ENCODE results near the gene FPR2.

Gene FPR2

GRCh38 chr19:51781999-51782398 lies 21.0 kb downstream of the FPR2 start:
- H2AK5ac ChIP-seq (ENCODE audit: low read length): no peak overlapping the region
- H3K9ac ChIP-seq (ENCODE audit: low read length): no peak overlapping the region
- peaks cover 2% of the 10 kb centered on the region for H3K9me3 ChIP-seq (ENCODE audit: insufficient read depth, low read depth, low read length)
- no peak overlapping the region for H3K18ac ChIP-seq (ENCODE audit: low read length)
- no peaks in the 10 kb centered on the region for H3K36me3 ChIP-seq (ENCODE audit: control insufficient read depth in 1 of 2, insufficient read depth in 2 of 2, low read length in 2 of 2)
- H2BK12ac ChIP-seq (ENCODE audit: low read length): no peak overlapping the region
- no peak overlapping the region for H4K12ac ChIP-seq (ENCODE audit: low read depth, low read length)
- peaks cover 4% of the 10 kb centered on the region in 2 experiments for H3K4me1 ChIP-seq (ENCODE audit: control insufficient read depth in 1 of 2, insufficient read depth in 2 of 2, low read length in 2 of 2)
- H3K4me3 ChIP-seq (ENCODE audit: low read depth, low read length): no peak overlapping the region
- no peak overlapping the region for H2BK5ac ChIP-seq (ENCODE audit: low read depth, low read length, poor library complexity)
- no peak for DNase-seq
- H2AFZ ChIP-seq (ENCODE audit: insufficient read depth, low read length, poor library complexity): no peak overlapping the region
- H3K79me1 ChIP-seq (ENCODE audit: low read length): peaks cover 5% of the 10 kb centered on the region
- no peaks in the 10 kb centered on the region for H3K79me2 ChIP-seq (ENCODE audit: control insufficient read depth, insufficient read depth, low read length, poor library complexity)
- no peak overlapping the region for H3K23ac ChIP-seq (ENCODE audit: low read length)
- H3K27me3 ChIP-seq (ENCODE audit: insufficient read depth, low read length): no peaks in the 10 kb centered on the region
- no peak overlapping the region for H4K91ac ChIP-seq (ENCODE audit: low read depth, low read length)
- no peak overlapping the region for H4K8ac ChIP-seq (ENCODE audit: low read depth, low read length)
- H3K27ac ChIP-seq (ENCODE audit: low read depth, low read length): no peak overlapping the region
- H3K14ac ChIP-seq (ENCODE audit: low read length): no peak overlapping the region
- H3K4ac ChIP-seq (ENCODE audit: low read depth, low read length): no peak overlapping the region
- 86% methylated on average over 1 of the region's 3 CpGs for WGBS (ENCODE audit: extremely low coverage, insufficient coverage, insufficient read length)
- no peak overlapping the region for H3K4me2 ChIP-seq (ENCODE audit: low read length)
- no peak overlapping the region for H2BK120ac ChIP-seq (ENCODE audit: insufficient read depth, low read length, poor library complexity)

- Histone ChIP-seq H3K27me3 (ENCODE audit: insufficient read depth, low read length) (no peaks in the 10 kb centered on the region), H3K4ac (ENCODE audit: low read depth, low read length) (no peak overlapping the region), H3K9ac (ENCODE audit: low read length) (no peak overlapping the region), H4K8ac (ENCODE audit: low read depth, low read length) (no peak overlapping the region), H2BK5ac (ENCODE audit: low read depth, low read length, poor library complexity) (no peak overlapping the region), H3K23ac (ENCODE audit: low read length) (no peak overlapping the region), H3K14ac (ENCODE audit: low read length) (no peak overlapping the region), H2AK5ac (ENCODE audit: low read length) (no peak overlapping the region), H3K4me2 (ENCODE audit: low read length) (no peak overlapping the region), H3K9me3 (ENCODE audit: insufficient read depth, low read depth, low read length) (no peaks in the 10 kb centered on the region), H3K18ac (ENCODE audit: low read length) (no peak overlapping the region), H4K12ac (ENCODE audit: low read depth, low read length) (no peak overlapping the region), H3K4me3 (ENCODE audit: low read depth, low read length) (no peak overlapping the region), H3K27ac (ENCODE audit: low read depth, low read length) (no peak overlapping the region), H2AFZ (ENCODE audit: insufficient read depth, low read length, poor library complexity) (no peak overlapping the region), H3K79me2 (ENCODE audit: control insufficient read depth, insufficient read depth, low read length, poor library complexity) (no peaks in the 10 kb centered on the region), H2BK12ac (ENCODE audit: low read length) (no peak overlapping the region), H3K36me3 (ENCODE audit: control insufficient read depth in 1 of 2, insufficient read depth in 2 of 2, low read length in 2 of 2) (no peaks in the 10 kb centered on the region), H3K4me1 (ENCODE audit: control insufficient read depth in 1 of 2, insufficient read depth in 2 of 2, low read length in 2 of 2) (peaks cover 6 to 7% of the 10 kb centered on the region in 2 experiments), H4K91ac (ENCODE audit: low read depth, low read length) (no peak overlapping the region), H2BK120ac (ENCODE audit: insufficient read depth, low read length, poor library complexity) (no peak overlapping the region), H3K79me1 (ENCODE audit: low read length) (peaks cover 10% of the 10 kb centered on the region)
- DNase-seq: peak; percentile 81 to 97
- WGBS (ENCODE audit: extremely low coverage, insufficient coverage, insufficient read length): no CpG with 5 or more reads among the region's 3 CpGs
Observed at GRCh38 chr19:51783372-51783771, 22.4 kb downstream of the FPR2 start.

- no peak overlapping the region for H3K23ac ChIP-seq (ENCODE audit: low read length)
- peak in 1 of 2 donors; percentile 17 for DNase-seq
- H2AFZ ChIP-seq (ENCODE audit: insufficient read depth, low read length, poor library complexity): no peak overlapping the region
- no peak overlapping the region for H3K4me2 ChIP-seq (ENCODE audit: low read length)
- peaks cover 6 to 9% of the 10 kb centered on the region in 2 experiments for H3K4me1 ChIP-seq (ENCODE audit: control insufficient read depth in 1 of 2, insufficient read depth in 2 of 2, low read length in 2 of 2)
- no CpG with 5 or more reads among the region's 6 CpGs for WGBS (ENCODE audit: extremely low coverage, insufficient coverage, insufficient read length)
- H3K79me2 ChIP-seq (ENCODE audit: control insufficient read depth, insufficient read depth, low read length, poor library complexity): no peaks in the 10 kb centered on the region
- H3K27ac ChIP-seq (ENCODE audit: low read depth, low read length): peak overlapping the region; percentile 45
- H3K79me1 ChIP-seq (ENCODE audit: low read length): peaks cover 11% of the 10 kb centered on the region
- no peak overlapping the region for H3K14ac ChIP-seq (ENCODE audit: low read length)
- no peak overlapping the region for H3K4ac ChIP-seq (ENCODE audit: low read depth, low read length)
- no peak overlapping the region for H4K12ac ChIP-seq (ENCODE audit: low read depth, low read length)
- no peak overlapping the region for H4K91ac ChIP-seq (ENCODE audit: low read depth, low read length)
- H3K27me3 ChIP-seq (ENCODE audit: insufficient read depth, low read length): no peaks in the 10 kb centered on the region
- H2BK12ac ChIP-seq (ENCODE audit: low read length): no peak overlapping the region
- no peaks in the 10 kb centered on the region for H3K36me3 ChIP-seq (ENCODE audit: control insufficient read depth in 1 of 2, insufficient read depth in 2 of 2, low read length in 2 of 2)
- no peaks in the 10 kb centered on the region for H3K9me3 ChIP-seq (ENCODE audit: insufficient read depth, low read depth, low read length)
- H3K4me3 ChIP-seq (ENCODE audit: low read depth, low read length): no peak overlapping the region
- H2AK5ac ChIP-seq (ENCODE audit: low read length): no peak overlapping the region
- H2BK120ac ChIP-seq (ENCODE audit: insufficient read depth, low read length, poor library complexity): no peak overlapping the region
- no peak overlapping the region for H2BK5ac ChIP-seq (ENCODE audit: low read depth, low read length, poor library complexity)
- H3K9ac ChIP-seq (ENCODE audit: low read length): no peak overlapping the region
- H3K18ac ChIP-seq (ENCODE audit: low read length): no peak overlapping the region
- no peak overlapping the region for H4K8ac ChIP-seq (ENCODE audit: low read depth, low read length)
Observed at GRCh38 chr19:51784109-51784785, 23.3 kb downstream of the FPR2 start.

GRCh38 chr19:51784922-51785690 lies 24.1 kb downstream of the FPR2 start:
- WGBS (ENCODE audit: extremely low coverage, insufficient coverage, insufficient read length): no CpG with 5 or more reads among the region's 6 CpGs
- Histone ChIP-seq H2AK5ac (ENCODE audit: low read length) (no peak overlapping the region), H3K27ac (ENCODE audit: low read depth, low read length) (peak overlapping the region; percentile 64), H2AFZ (ENCODE audit: insufficient read depth, low read length, poor library complexity) (no peak overlapping the region), H3K36me3 (ENCODE audit: control insufficient read depth in 1 of 2, insufficient read depth in 2 of 2, low read length in 2 of 2) (no peaks in the 10 kb centered on the region), H4K8ac (ENCODE audit: low read depth, low read length) (no peak overlapping the region), H3K18ac (ENCODE audit: low read length) (no peak overlapping the region), H4K91ac (ENCODE audit: low read depth, low read length) (no peak overlapping the region), H4K12ac (ENCODE audit: low read depth, low read length) (no peak overlapping the region), H2BK12ac (ENCODE audit: low read length) (peak overlapping the region; percentile 15), H3K4me2 (ENCODE audit: low read length) (no peak overlapping the region), H2BK120ac (ENCODE audit: insufficient read depth, low read length, poor library complexity) (peak overlapping the region; percentile 56), H3K4me1 (ENCODE audit: control insufficient read depth in 1 of 2, insufficient read depth in 2 of 2, low read length in 2 of 2) (peaks cover 6 to 9% of the 10 kb centered on the region in 2 experiments), H3K4ac (ENCODE audit: low read depth, low read length) (no peak overlapping the region), H2BK5ac (ENCODE audit: low read depth, low read length, poor library complexity) (no peak overlapping the region), H3K9ac (ENCODE audit: low read length) (no peak overlapping the region), H3K14ac (ENCODE audit: low read length) (no peak overlapping the region), H3K27me3 (ENCODE audit: insufficient read depth, low read length) (no peaks in the 10 kb centered on the region), H3K79me1 (ENCODE audit: low read length) (peaks cover 8% of the 10 kb centered on the region), H3K23ac (ENCODE audit: low read length) (no peak overlapping the region), H3K4me3 (ENCODE audit: low read depth, low read length) (no peak overlapping the region), H3K79me2 (ENCODE audit: control insufficient read depth, insufficient read depth, low read length, poor library complexity) (no peaks in the 10 kb centered on the region), H3K9me3 (ENCODE audit: insufficient read depth, low read depth, low read length) (no peaks in the 10 kb centered on the region)
- DNase-seq: peak; percentile 86 to 91
